ENCODE results near the gene SPSB3. TPM values are rescaled to one million over a fixed set of nuclear protein-coding genes. Genes with fewer than 3 reads are reported as not detected.

SPSB3 gene
- total RNA-seq, 1 experiment from 2014 or later, result 34.3 TPM

DNA sequence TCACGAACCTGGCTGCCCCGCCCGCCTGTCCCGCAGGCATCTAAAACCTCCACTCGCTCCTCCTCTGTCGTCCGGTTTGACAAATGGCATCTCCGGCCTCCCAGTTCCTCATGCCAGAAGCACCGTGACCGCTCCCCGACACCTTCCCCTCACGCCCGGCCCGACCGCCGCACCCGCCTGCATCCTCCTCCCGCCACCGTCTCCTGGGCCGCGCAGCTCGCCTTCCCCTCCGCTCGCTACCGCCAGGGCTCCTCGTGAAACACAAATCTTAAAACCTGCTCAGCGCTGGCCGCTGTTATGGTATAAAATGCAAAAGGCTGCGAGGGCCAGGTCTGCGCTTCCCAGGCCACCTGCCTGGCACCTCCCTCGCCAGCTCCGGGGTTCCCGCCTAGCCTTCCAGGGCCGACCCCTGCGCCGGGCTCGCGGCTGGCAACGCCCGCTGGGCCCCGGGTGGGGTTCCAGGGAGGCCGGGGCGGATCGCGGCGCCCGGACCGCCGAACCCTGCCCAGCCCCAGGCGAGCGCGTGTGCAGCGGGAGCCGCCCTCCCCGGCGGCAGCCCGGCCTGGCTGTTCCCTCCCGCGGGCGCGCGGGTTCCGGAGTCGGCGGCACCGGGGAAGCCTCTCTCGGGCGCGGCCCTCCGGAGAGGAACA is 488 bp downstream of the SPSB3 start:
- H3K4me3 ChIP-seq, result peak overlapping the region; percentile 100
- no peaks in the 10 kb centered on the region for H3K27me3 ChIP-seq
- H3K36me3 ChIP-seq, result peaks cover 51% of the 10 kb centered on the region
- no peak for DNase-seq
- H3K9me3 ChIP-seq, result no peaks in the 10 kb centered on the region

DNA sequence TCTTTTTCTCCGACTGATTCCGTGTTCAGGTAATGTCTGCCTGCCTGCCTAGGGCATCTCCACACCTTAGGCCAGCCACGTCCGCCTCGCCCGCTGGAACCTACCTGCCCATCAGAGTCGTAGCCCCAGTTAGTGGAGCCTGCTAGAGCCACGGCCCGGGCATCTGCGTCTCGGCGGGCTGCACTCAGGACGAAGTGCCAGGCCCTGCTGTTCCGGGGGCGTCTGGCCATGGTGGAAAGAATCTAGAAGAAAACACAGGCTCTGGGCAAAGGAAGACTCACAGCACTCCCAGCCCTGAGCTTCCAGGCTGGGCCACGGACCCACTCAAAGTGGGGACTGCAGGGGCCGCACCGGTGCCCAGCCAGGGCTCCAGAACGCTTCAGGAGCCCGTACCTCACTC is 1.1 kb downstream of the SPSB3 start:
- H3K27me3 ChIP-seq, result no peaks in the 10 kb centered on the region
- H3K9me3 ChIP-seq, result no peaks in the 10 kb centered on the region
- H3K36me3 ChIP-seq, result peaks cover 51% of the 10 kb centered on the region
- peak overlapping the region; percentile 100 for H3K4me3 ChIP-seq
- no peak for DNase-seq

DNA sequence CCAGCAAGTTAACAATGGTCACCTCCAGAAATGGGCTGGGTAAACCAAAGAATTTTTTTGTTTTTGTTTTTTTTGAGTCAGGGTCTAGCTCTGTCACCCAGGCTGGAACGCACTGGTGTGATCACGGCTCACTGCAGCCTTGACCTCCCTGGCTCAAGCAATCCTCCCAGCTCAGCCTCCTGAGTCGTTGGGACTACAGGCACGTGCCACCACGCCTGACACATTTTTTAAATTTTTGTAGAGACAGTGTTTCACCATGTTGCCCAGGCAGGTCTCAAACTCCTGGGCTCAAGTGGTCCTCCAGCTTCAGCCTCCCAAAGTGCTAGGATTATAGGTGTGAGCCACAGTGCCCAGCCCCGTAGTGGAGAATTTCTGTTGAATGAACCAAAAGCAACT is 1.7 kb downstream of the SPSB3 start:
- no peaks in the 10 kb centered on the region for H3K9me3 ChIP-seq
- peak overlapping the region; percentile 100; the same call in 1 of the 2 replicates for H3K4me3 ChIP-seq
- DNase-seq, result no peak
- H3K36me3 ChIP-seq, result peaks cover 51% of the 10 kb centered on the region
- H3K27me3 ChIP-seq, result no peaks in the 10 kb centered on the region

DNA sequence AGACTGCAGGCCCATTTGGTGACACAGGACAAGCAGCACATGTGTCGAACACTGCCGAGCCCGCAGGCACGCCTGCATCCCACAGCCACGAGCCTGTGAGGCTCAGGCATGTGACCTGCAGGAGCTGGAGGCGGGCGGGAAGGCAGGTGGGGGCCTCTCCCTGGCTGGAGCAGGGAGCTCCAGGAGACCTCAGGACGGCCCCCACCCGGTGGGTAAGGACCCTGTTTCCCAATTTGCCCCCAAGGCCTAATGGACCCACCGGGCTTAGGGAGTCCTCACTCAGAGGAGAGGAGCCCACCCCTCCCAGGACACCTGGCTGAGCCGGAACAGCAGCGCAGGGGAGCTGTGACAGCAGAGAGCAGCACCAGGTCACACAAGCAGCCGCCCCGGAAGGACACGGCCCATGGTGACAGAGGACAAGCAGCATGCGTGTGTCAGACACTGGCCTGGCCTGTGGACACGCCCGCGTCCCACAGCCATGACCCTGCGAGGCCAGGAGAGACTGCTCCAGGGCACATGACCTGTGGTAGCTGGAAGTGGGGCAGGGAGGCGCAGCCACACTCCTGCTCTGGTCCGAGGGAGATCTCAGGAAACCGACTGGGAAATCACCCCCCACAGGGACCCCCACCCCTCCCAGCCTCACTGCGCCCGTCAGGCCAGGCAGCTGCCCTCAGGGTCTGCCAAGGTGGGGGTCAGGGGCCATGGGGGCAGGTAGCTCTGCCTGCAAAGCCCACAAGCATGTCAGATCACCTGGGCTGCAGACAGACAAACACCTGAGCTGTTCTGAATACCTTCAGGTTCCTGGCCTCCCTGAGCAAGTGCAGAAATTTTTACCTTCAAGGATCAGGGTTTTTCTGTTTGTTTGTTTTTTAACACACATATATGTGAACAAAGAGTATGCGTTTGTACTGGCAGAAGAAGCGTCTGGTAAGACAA is 2.4 kb downstream of the SPSB3 start:
- DNase-seq, result no peak
- H3K27me3 ChIP-seq, result no peaks in the 10 kb centered on the region

DNA sequence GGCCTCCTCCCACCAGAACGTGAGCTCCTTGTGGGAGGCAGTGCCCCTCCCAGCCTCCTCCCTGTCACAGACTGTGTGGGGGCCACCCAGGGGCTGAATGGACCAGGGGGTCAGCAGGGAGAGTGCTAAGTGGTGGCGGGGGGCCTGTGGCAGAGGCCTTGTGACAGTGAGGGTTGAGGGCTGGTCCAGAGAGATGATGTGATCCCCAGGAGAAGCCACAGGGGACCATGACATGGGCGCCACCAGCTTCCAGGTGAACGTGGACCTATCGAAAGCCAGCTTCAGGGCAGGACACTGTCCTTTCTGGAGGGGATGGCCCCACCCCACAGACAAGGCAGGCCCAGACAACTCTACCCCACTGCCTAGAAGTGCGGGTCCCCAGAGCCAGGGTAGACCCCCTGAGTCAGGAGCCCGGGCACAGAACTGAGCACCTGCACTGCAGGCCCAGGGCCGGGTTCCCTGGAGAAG is 3.1 kb downstream of the SPSB3 start:
- DNase-seq, result no peak
- Histone ChIP-seq H3K27me3 (no peaks in the 10 kb centered on the region), H3K4me3 (no peak overlapping the region), H3K9me3 (no peaks in the 10 kb centered on the region), H3K36me3 (peaks cover 58% of the 10 kb centered on the region)

More for the DNA sequence above, 2.4 kb downstream of the SPSB3 start:
- no peak overlapping the region for H3K4me3 ChIP-seq
- no peaks in the 10 kb centered on the region for H3K9me3 ChIP-seq
- peaks cover 53% of the 10 kb centered on the region for H3K36me3 ChIP-seq

DNA sequence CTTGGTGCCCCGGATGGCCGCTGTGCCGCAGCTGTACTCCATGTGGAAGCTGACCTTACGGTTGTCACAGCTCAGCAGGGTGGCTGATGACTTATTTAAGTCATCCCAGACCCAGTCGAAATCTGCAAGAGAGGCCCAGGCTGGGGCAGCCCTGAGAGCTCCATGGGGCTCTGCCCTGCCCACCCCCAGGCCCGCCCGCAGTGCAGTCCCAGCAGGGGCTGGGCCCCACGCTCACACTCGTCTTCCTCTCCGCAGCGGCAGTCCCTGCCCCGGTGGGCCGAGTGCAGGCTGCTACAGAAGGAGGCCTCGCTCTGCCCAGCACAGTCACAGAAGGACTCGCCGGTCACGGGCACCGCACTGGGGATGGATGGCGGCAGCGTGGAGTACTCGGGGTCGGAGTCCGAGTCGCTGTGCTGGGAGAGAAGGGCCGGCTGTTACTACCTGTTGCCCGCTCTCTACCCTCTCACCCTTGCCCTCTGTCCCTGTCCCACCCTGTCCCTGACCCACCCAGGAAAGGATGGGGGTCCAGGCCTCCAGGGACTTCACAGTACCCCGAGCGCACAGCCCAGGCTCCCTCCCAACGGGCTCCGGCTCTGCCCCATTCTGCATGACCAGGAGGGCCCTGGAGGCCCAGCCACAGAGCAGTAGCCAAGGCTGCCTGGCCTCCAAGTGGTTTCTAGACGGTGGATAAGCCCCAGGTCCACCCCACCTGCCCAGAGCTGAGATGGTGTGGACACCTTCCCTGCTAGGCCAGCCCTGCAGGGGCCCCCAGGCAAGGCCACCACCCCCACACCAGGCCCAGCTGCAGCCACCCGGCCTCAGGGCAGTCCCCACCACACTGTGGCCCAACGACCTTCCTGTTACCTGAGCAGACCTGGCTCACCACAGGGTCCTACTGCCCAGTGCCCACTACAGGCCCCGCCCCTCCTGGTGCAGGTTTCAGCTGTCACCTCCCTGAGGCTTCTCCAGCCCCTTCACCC is 3.9 kb downstream of the SPSB3 start:
- no peak for DNase-seq
- H3K9me3 ChIP-seq, result no peaks in the 10 kb centered on the region
- H3K27me3 ChIP-seq, result no peaks in the 10 kb centered on the region
- H3K36me3 ChIP-seq, result peaks cover 54% of the 10 kb centered on the region
- H3K4me3 ChIP-seq, result no peak overlapping the region

DNA sequence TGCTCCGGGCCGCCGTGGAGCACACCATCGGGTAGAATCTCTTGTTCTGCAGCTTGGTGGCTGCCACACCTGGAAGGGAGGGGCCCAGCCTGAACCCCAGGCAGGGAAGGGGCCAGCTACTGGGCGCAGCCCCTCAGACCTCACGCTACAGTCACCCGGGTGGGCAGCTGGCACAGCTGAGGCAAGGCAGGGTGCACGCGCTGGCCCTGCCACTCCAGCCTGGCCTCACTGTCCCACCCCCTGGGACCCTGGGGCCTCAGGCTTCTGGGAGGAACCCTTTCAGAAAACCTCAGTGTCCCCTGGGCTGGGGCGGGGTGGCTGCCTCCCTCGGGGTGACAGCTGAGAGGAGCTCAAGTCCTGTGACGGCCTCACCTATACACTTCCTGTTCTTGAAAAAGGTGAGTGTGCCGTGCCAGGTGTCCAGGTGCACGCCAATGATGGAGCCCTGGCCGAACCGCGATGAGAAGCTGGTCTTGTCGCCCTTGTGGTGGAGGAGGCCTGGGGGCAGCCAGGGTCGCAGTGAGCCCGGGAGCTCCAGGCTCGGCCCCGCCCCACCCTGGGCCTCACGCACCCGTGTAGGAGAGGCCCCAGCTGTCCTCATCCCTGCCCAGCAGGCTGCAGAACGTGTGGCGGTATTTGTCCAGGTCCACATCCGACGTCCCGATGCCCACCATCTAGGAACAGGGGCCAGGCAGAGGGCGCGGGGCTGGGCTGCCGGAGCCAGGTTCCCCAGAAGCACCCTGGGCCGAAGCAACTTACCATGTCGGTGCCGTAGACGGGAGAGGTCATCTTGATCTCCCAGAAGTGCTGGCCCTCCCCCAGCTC is 4.8 kb downstream of the SPSB3 start:
- Histone ChIP-seq H3K27me3 (no peaks in the 10 kb centered on the region), H3K36me3 (peaks cover 50% of the 10 kb centered on the region), H3K9me3 (no peaks in the 10 kb centered on the region), H3K4me3 (no peak overlapping the region)
- DNase-seq, result no peak

DNA sequence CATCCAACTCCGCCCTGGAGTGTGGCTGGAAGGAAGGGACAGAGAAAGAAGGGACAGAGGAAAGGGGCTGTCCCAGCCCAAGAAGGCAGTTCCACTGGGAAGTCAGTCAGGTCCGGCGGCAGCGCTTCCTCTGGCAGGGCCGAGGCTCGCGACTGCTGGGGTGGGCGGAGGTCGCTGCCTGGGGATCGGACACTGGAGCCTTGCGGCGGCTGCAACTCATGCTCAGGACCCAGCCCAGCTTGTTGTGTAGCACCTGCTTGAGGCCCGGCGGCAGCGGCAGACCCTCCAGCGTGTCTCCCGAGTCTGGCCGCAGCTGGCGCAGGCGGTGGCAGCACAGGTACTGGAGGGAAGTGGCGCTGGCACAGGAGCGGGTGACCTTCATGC is 5.4 kb downstream of the SPSB3 start:
- no peak for DNase-seq
- Histone ChIP-seq H3K4me3 (no peak overlapping the region), H3K9me3 (no peaks in the 10 kb centered on the region), H3K27me3 (no peaks in the 10 kb centered on the region), H3K36me3 (peaks cover 56% of the 10 kb centered on the region)

DNA sequence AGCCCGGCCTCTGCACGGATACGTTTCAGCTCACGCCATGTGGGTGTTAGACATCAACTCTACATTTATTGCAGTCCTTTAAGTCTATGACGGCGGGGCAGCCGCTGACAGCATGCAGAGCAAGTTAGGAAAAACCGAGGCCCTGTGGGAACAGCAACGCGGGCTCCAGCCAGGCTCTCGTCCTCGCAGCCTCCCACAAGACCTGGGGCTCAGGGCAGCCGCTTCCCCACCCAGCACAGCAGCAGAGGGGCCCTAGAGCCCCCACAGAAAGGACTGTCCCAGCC is 5.8 kb downstream of the SPSB3 start:
- no peak for DNase-seq
- Histone ChIP-seq H3K9me3 (no peaks in the 10 kb centered on the region), H3K27me3 (no peaks in the 10 kb centered on the region), H3K36me3 (peaks cover 59% of the 10 kb centered on the region), H3K4me3 (no peak overlapping the region)

DNA sequence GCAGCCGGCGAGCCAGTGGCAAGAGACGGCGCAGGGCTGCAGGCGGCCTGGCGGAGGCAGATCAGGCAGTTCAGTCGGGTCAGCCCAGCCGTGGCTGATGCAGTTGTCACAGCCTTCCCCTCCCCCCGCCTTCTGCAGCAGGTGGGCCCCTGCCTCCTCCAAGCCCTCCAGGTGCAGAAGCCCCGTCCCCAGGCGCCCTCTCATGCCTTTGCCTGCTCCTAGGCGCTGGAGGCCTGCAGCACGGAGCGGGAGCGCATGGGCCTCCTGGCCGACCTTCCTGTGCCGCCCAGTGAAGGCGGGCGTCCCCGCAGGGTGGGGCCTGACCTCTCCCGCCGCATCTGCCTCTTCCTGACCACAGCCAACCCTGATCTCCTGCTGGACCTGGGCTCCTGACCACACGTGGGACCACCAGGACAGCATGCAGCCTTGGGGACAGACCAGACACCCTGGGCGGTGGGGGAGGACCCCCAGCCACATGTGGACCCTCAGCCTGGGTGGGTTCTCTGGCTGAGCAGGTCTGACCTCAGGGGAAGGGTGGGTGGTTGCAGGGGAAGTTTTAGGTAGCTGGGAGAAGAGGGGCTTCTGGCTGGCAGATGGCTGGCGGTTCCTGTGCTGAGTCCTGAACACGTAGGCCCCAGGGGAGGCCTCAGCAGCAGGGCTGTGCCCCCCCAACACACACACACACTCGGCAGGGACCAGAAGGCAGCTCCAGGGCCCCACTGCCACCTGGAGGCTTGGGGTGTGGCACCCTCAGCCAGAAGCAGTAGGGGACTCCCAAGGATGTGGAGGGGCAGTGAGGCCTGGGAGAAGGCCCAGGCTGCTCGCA is 6.3 kb downstream of the SPSB3 start:
- H3K4me3 ChIP-seq, result no peak overlapping the region
- DNase-seq, result no peak
- peaks cover 58% of the 10 kb centered on the region for H3K36me3 ChIP-seq
- H3K9me3 ChIP-seq, result no peaks in the 10 kb centered on the region
- H3K27me3 ChIP-seq, result no peaks in the 10 kb centered on the region

DNA sequence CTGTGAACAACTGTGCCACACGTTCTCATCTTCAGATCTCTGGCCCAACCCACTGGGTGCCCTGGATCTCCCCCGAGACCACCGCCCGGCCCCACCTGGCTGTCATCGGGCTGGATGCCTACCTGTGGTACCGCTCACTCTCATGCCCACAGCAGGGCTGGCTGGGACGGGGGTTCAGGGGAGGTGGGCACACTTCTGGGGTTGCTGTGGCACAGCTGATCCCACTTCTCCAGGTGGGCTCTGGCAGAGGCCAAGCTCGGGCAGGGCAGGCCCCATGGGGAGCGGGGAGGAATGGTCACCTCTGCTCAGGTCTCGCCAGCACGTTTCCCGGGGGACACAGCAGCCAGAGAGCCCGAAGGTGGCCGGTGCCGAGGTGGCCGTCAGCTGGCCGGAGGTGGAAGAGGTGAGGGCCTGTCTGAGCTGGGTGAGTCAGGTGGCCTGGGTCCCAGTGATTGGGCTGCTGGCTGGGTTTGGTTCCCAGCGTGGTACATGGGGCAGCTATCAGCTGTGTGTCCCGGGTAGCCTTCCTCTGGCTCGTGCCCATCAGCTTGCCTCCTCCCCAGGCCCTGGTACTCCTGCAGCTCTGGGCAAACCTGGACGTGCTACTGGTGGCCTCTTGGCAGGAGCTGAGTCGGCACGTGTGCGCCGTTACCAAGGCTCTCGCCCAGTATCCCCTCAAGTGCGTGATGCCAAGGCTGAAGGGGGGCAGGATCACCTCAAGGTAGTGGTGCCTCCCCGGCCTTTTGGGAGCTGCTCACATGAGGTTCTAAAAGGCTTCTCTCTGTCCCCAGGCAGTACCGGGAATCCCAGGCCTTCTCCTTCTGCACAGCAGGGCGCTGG is 7.1 kb downstream of the SPSB3 start:
- no peak for DNase-seq
- H3K27me3 ChIP-seq, result no peaks in the 10 kb centered on the region
- H3K4me3 ChIP-seq, result no peak overlapping the region
- peaks cover 59% of the 10 kb centered on the region for H3K36me3 ChIP-seq
- no peaks in the 10 kb centered on the region for H3K9me3 ChIP-seq

DNA sequence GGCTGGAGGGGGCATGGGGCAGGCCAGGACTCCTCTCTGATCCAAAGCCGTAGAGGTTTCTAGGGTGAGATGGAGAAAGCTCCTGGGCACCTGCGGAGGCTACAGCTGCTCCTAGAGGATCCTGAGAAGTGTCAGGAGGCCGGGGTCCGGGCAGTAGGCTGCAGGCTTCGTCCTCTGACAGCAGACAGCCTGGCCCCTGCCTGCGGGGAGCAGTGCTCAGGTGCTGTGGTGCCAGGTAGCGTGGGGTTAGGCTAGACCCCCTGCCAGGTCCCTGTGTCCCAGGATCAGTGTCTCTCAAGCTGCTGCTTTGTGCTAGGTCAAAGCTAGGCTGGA is 8.0 kb downstream of the SPSB3 start:
- peaks cover 61% of the 10 kb centered on the region for H3K36me3 ChIP-seq
- no peaks in the 10 kb centered on the region for H3K27me3 ChIP-seq
- H3K9me3 ChIP-seq, result no peaks in the 10 kb centered on the region
- peak overlapping the region; percentile 79 for H3K4me3 ChIP-seq
- DNase-seq, result no peak

DNA sequence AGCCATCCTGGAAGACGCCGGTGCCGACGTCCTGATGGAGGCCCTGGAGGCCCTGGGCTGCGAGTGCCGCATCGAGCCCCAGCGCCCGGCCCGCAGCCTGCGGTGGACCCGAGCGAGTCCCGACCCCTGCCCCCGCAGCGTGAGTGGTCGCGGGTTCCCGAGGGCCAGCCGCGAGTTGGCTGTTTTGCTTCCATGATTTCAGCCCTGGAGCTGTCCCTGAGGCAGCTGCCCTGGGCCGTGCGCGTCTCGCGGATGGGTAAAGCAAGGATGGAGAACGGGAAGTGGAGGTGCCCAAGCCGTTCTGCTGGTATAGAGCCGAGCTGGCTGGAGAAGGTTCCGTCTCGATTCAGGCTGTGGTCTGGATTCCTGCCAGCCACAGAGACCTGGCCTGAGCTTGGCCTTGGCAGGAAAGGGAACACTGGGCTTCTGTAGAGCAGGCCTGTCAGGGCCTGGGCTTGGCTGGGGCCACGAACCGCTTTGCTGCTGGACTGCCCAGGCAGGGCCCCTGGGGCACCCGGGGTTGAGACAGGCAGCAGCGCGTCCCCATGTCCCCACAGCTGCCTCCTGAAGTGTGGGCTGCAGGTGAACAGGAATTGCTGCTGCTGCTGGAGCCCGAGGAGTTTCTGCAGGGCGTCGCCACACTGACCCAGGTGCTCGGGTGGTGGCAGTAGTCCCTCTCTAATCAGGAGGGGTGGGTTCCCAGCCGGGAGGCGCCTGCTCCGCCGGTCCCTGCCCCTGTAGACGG is 8.5 kb downstream of the SPSB3 start:
- Histone ChIP-seq H3K36me3 (peaks cover 63% of the 10 kb centered on the region), H3K27me3 (no peaks in the 10 kb centered on the region), H3K9me3 (no peaks in the 10 kb centered on the region), H3K4me3 (peak overlapping the region; percentile 79)
- peak; percentile 49 for DNase-seq

Data from MG63 (cell line).